ENCODE results near the gene MTNR1A. TPM values are rescaled to one million over a fixed set of nuclear protein-coding genes. Genes with fewer than 3 reads are reported as not detected.

MTNR1A gene
- total RNA-seq, 1 experiment from 2014 or later: 0.84 TPM

GRCh38 chr4:186537843-186538521 is 17.4 kb downstream of the MTNR1A start:
- intact Hi-C loops (cut with micrococcal nuclease): no loop called here
- ChIA-PET POLR2A (no interaction called here), CTCF (no interaction called here), RAD21 (ENCODE audit: low non-redundant PET in 1 of 2, low total read pairs in 2 of 2, uncharacterized antibody in 2 of 2, unreplicated experiment in 2 of 2) (no interaction called here)
- DNase-seq (ENCODE audit: low read depth, low spot score): no peak
- Histone ChIP-seq H3K79me2 (ENCODE audit: insufficient read depth, low read length) (no peaks in the 10 kb centered on the region), H3K27ac (ENCODE audit: low read depth, low read length) (no peak overlapping the region), H3K9me3 (ENCODE audit: control insufficient read depth in 1 of 2, insufficient read depth in 1 of 2, low read depth in 1 of 2, low read length in 2 of 2) (no peaks in the 10 kb centered on the region), H3K27me3 (ENCODE audit: insufficient read depth, low read length) (no peaks in the 10 kb centered on the region), H3K9me2 (ENCODE audit: insufficient read depth) (no peaks in the 10 kb centered on the region), H3K9ac (ENCODE audit: low read length) (no peak overlapping the region), H2AFZ (ENCODE audit: low read depth, low read length, poor library complexity, severe bottlenecking) (no peak overlapping the region), H3K4me2 (ENCODE audit: low read length) (no peak overlapping the region), H3K4me1 (ENCODE audit: control insufficient read depth in 1 of 2, insufficient read depth in 2 of 2, low read length in 2 of 2) (peaks cover 0 to 5% of the 10 kb centered on the region in 2 experiments; a peak in 2 of 4 replicates), H3K4me3 (replicated peaks in 1 of 2; ENCODE audit: low read depth in 1 of 2, low read length in 2 of 2) (no peak overlapping the region), H4K20me1 (ENCODE audit: insufficient read depth) (no peaks in the 10 kb centered on the region), H3K36me3 (ENCODE audit: control insufficient read depth in 1 of 2, insufficient read depth in 2 of 2, low read length in 2 of 2) (no peaks in the 10 kb centered on the region)
- TF ChIP-seq RAD21 (IDR thresholded peaks at IDR 0.05; ENCODE audit: low read depth) (no peak), CTCF (IDR thresholded peaks at IDR 0.05 in 2 of 3, conservative IDR thresholded peaks at IDR 0.05 in 1 of 3; ENCODE audit: borderline replicate concordance in 1 of 3, insufficient read depth in 1 of 3, low read depth in 2 of 3, low read length in 2 of 3) (no peak), TCF7L2 (IDR thresholded peaks at IDR 0.05; ENCODE audit: borderline replicate concordance, extremely low read depth, insufficient read depth, insufficient read length) (no peak), ZFX (IDR thresholded peaks at IDR 0.05) (no peak), EZH2 (IDR thresholded peaks at IDR 0.05) (no peak), SRF (IDR thresholded peaks at IDR 0.05; ENCODE audit: low read depth) (no peak), ZNF274 (IDR thresholded peaks at IDR 0.05; ENCODE audit: low read depth, low read length) (no peak), MAX (IDR thresholded peaks at IDR 0.05) (no peak), SIN3A (IDR thresholded peaks at IDR 0.05; ENCODE audit: low read depth) (no peak), SP1 (IDR thresholded peaks at IDR 0.05; ENCODE audit: low read depth) (no peak), POLR2AphosphoS5 (IDR thresholded peaks at IDR 0.05; ENCODE audit: low read depth, low read length) (no peak), FOSL1 (IDR thresholded peaks at IDR 0.05; ENCODE audit: low read depth) (no peak), POLR2A (IDR thresholded peaks at IDR 0.05; ENCODE audit: borderline replicate concordance, extremely low read depth, insufficient read depth, insufficient read length) (no peak), REST (IDR thresholded peaks at IDR 0.05; ENCODE audit: low read depth) (no peak), ZBTB33 (IDR thresholded peaks at IDR 0.05; ENCODE audit: extremely low read depth, insufficient replicate concordance, low read length) (no peak)
- no peak for ATAC-seq
- no TSS peak for BruUV-seq (replicated peaks)

Measured in HCT116 (cell line).